A673 (cell line): ENCODE measurements around the gene C9orf78. TPM values are rescaled to one million over a fixed set of nuclear protein-coding genes. Genes with fewer than 3 reads are reported as not detected.
A peak's percentile ranks its signal among the peaks of the same experiment; 100 is the strongest.

Experiments used
- BruUV-seq: library from RNA; stranded (reverse); fragments of 400-500 nt; replicated peaks from 2 replicates; lab custom pipeline; 2021; lab: Mats Ljungman, UMichigan
- CTCF ChIA-PET: fragments of 300-600 bp; sonication (Branson Sonifier 250); formaldehyde crosslinking; loops from one replicate; lab custom pipeline; 2022; ENCODE audit warnings: antibody characterized with exemption; lab: Charles Lee
- POLR2A ChIA-PET: fragments of 300-600 bp; sonication (Branson Sonifier 250); formaldehyde crosslinking; loops from one replicate; lab custom pipeline; 2022; ENCODE audit warnings: antibody characterized with exemption; ENCODE audit not compliant: low non-redundant PET; lab: Charles Lee
- DNase-seq: peaks from one replicate; pipeline ENCODE4 v3.0.0-alpha.2; 2015; ENCODE audit warnings: low spot score
- H3K27ac ChIP-seq: fragments of 200-600 bp; sonication (generic); 2 replicates; pipeline ENCODE4 v1.5.1; 2016; ENCODE audit warnings: mixed run types, low read depth, mild to moderate bottlenecking, mixed read lengths, antibody characterized with exemption, low read length; ENCODE audit not compliant: poor library complexity, severe bottlenecking
- H3K27me3 ChIP-seq: fragments of 200-600 bp; sonication (generic); replicated peaks from 2 replicates; pipeline ENCODE4 v1.6.1; 2017; ENCODE audit warnings: mixed run types, low read depth, mild to moderate bottlenecking, mixed read lengths, antibody characterized with exemption, low read length; ENCODE audit not compliant: insufficient read depth, poor library complexity
- H3K36me3 ChIP-seq: fragments of 200-600 bp; sonication (generic); 2 replicates; pipeline ENCODE4 v1.6.1; 2016; ENCODE audit warnings: mixed run types, mild to moderate bottlenecking, mixed read lengths, antibody characterized with exemption, low read length; ENCODE audit not compliant: insufficient read depth, poor library complexity, severe bottlenecking
- H3K4me1 ChIP-seq: fragments of 200-600 bp; sonication (generic); 2 replicates; pipeline ENCODE4 v1.6.1; 2017; ENCODE audit warnings: mixed run types, mild to moderate bottlenecking, mixed read lengths, antibody characterized with exemption, low read length; ENCODE audit not compliant: insufficient read depth, poor library complexity, severe bottlenecking
- H3K4me3 ChIP-seq: fragments of 200-600 bp; sonication (generic); 2 replicates; pipeline ENCODE4 v1.5.1; 2016; ENCODE audit warnings: low read depth, mixed run types, mild to moderate bottlenecking, mixed read lengths, low read length; ENCODE audit not compliant: poor library complexity, severe bottlenecking
- H3K9me3 ChIP-seq: fragments of 200-600 bp; sonication (generic); 2 replicates; pipeline ENCODE4 v1.6.1; 2016; ENCODE audit warnings: mixed run types, low read depth, mild to moderate bottlenecking, mixed read lengths, antibody characterized with exemption, low read length; ENCODE audit not compliant: poor library complexity, severe bottlenecking
- EZH2 ChIP-seq: fragments of 200-600 bp; sonication (generic); IDR thresholded peaks from 2 replicates; pipeline ENCODE4 v1.6.1; 2017; ENCODE audit warnings: borderline replicate concordance, low read depth, mild to moderate bottlenecking, mixed read lengths, antibody characterized with exemption, low read length; ENCODE audit not compliant: poor library complexity, severe bottlenecking
- intact Hi-C: fragments of 100-400 bp; cut with micrococcal nuclease; formaldehyde crosslinking; loops from one replicate; pipeline ENCODE4 v1.10.0; 2022; ENCODE audit not compliant: unreplicated experiment
- total RNA-seq: library from RNA; stranded (reverse); gene quantifications from 2 replicates; pipeline ENCODE4 v1.2.3, GENCODE V29; 2021
- TF ChIP-seq, protein P1 (sequence below): fragments of 300-800, 200-600 bp; sonication (generic); conservative IDR thresholded peaks from 2 replicates; pipeline ENCODE4 v1.5.1; 2017; ENCODE audit warnings: low read depth, mild to moderate bottlenecking, antibody characterized with exemption, low read length, moderate library complexity, mixed read lengths

The C9orf78 gene
- total RNA-seq, 1 experiment from 2014 or later = 60.4 TPM

- CTCF ChIA-PET = no interaction called here
Observed at GRCh38 chr9:129879103-129879699, 44.1 kb upstream of the C9orf78 start.

DNA sequence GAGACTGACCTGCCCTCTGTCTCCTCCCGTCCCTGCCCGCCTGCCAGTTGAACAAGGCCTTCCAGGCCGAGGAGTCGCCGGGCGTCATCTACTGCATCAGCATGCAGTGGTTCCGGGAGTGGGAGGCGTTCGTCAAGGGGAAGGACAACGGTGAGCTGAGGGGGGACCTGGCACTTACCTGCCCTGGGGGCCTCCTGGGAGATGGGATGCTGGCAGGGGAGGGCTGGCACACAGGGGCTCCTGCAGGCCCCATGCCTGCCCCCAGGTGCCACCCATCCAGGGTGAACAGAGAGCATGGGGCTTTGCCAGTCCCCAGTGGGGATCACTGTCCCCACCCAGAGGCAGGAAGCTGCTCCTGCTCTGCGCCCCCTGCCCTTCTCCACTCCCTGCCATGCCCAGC, 43.2 kb upstream of the C9orf78 start:
- intact Hi-C loops = no loop called here
- no peaks in the 10 kb centered on the region for H3K9me3 ChIP-seq
- H3K4me1 ChIP-seq = peaks cover 21% of the 10 kb centered on the region
- no peaks in the 10 kb centered on the region for H3K27me3 ChIP-seq
- no TSS peak for BruUV-seq
- ChIA-PET CTCF (no interaction called here), POLR2A (no interaction called here)
- H3K4me3 ChIP-seq = no peak overlapping the region
- peaks cover 12% of the 10 kb centered on the region for H3K36me3 ChIP-seq
- DNase-seq = no peak
- no peak for TF ChIP-seq EZH2
- TF ChIP-seq, protein P1, sequence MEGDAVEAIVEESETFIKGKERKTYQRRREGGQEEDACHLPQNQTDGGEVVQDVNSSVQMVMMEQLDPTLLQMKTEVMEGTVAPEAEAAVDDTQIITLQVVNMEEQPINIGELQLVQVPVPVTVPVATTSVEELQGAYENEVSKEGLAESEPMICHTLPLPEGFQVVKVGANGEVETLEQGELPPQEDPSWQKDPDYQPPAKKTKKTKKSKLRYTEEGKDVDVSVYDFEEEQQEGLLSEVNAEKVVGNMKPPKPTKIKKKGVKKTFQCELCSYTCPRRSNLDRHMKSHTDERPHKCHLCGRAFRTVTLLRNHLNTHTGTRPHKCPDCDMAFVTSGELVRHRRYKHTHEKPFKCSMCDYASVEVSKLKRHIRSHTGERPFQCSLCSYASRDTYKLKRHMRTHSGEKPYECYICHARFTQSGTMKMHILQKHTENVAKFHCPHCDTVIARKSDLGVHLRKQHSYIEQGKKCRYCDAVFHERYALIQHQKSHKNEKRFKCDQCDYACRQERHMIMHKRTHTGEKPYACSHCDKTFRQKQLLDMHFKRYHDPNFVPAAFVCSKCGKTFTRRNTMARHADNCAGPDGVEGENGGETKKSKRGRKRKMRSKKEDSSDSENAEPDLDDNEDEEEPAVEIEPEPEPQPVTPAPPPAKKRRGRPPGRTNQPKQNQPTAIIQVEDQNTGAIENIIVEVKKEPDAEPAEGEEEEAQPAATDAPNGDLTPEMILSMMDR = no peak
- peak overlapping the region; percentile 30 for H3K27ac ChIP-seq

More at GRCh38 chr9:129879103-129879699, 44.1 kb upstream of the C9orf78 start:
- Histone ChIP-seq H3K36me3 (peaks cover 12% of the 10 kb centered on the region), H3K4me3 (no peak overlapping the region), H3K9me3 (no peaks in the 10 kb centered on the region), H3K27ac (no peak overlapping the region), H3K4me1 (peaks cover 27% of the 10 kb centered on the region), H3K27me3 (no peaks in the 10 kb centered on the region)
- POLR2A ChIA-PET = interaction anchor here (0.6 kb wide), 1 partner anchor 89 kb away, joined by 4 read pairs; no protein-coding TSS in a partner anchor
- DNase-seq = no peak
- no peak for TF ChIP-seq EZH2
- TF ChIP-seq, protein P1 = no peak
- BruUV-seq = no TSS peak
- intact Hi-C loops = no loop called here

- no peaks in the 10 kb centered on the region for H3K27me3 ChIP-seq
- H3K36me3 ChIP-seq = peaks cover 8% of the 10 kb centered on the region
- TF ChIP-seq EZH2 = no peak
- TF ChIP-seq, protein P1 = no peak
- POLR2A ChIA-PET = no interaction called here
- no peaks in the 10 kb centered on the region for H3K9me3 ChIP-seq
- BruUV-seq = no TSS peak
- CTCF ChIA-PET = no interaction called here
- H3K27ac ChIP-seq = no peak overlapping the region
- H3K4me3 ChIP-seq = no peak overlapping the region
- intact Hi-C loops = no loop called here
- no peak for DNase-seq
- peaks cover 19% of the 10 kb centered on the region for H3K4me1 ChIP-seq
Observed at GRCh38 chr9:129876815-129877214, 41.7 kb upstream of the C9orf78 start.
